HUDEP-2 (cell line): ENCODE measurements around the gene MSRB1.

Source experiments
- DNase-seq, 76 experiments: peaks; one replicate each; lab custom pipeline; 2025; ENCODE audit not compliant: unreplicated experiment in 76 of 76; lab: John Stamatoyannopoulos, UW

The MSRB1 gene

GRCh38 chr16:1942810-1943726 is at the start of gene MSRB1:
Gene MSRB1 (minus strand): TSS chr16:1943199. CDS start chr16:1943156, 43 bp downstream.
- peak in 75 of 76 experiments; percentile 35 to 99 (median 97) for DNase-seq

GRCh38 chr16:1991948-1992703 is 49.1 kb upstream of the MSRB1 start:
- DNase-seq = peak in 75 of 76 experiments; percentile 42 to 100 (median 98)

- DNase-seq = no peak
Measured at GRCh38 chr16:1991588-1991947, 48.6 kb upstream of the MSRB1 start.

GRCh38 chr16:1991135-1991551 is 48.1 kb upstream of the MSRB1 start:
- no peak for DNase-seq

GRCh38 chr16:1990351-1991134 is 47.5 kb upstream of the MSRB1 start:
- no peak for DNase-seq

GRCh38 chr16:1990101-1990350 is 47.0 kb upstream of the MSRB1 start:
- no peak for DNase-seq

GRCh38 chr16:1989209-1990100 is 46.5 kb upstream of the MSRB1 start, which contains the start of gene SYNGR3:
Gene SYNGR3 (plus strand): TSS chr16:1989970. CDS start chr16:1990103, 133 bp downstream.
- peak in 1 of 76 experiments; percentile 33 for DNase-seq

- no peak for DNase-seq
Measured at GRCh38 chr16:1987198-1987597, 44.2 kb upstream of the MSRB1 start.

- DNase-seq = no peak
Measured at GRCh38 chr16:1985466-1986150, 42.6 kb upstream of the MSRB1 start.

- peak in 6 of 76 experiments; percentile 21 to 55 (median 51) for DNase-seq
Measured at GRCh38 chr16:1984347-1985225, 41.6 kb upstream of the MSRB1 start.

- DNase-seq = peak in 71 of 76 experiments; percentile 32 to 91 (median 75)
Measured at GRCh38 chr16:1983544-1984346, 40.7 kb upstream of the MSRB1 start, which contains the start of gene GFER. Gene GFER (plus strand): TSS chr16:1984193. CDS start chr16:1984219, 26 bp downstream.

- DNase-seq = no peak
Measured at GRCh38 chr16:1982991-1983543, 40.1 kb upstream of the MSRB1 start.

GRCh38 chr16:1982013-1982433 is 39.0 kb upstream of the MSRB1 start:
- DNase-seq = no peak

- no peak for DNase-seq
Measured at GRCh38 chr16:1981398-1981836, 38.4 kb upstream of the MSRB1 start, which contains the start of gene NOXO1. Gene NOXO1 (minus strand): TSS chr16:1981469. CDS start chr16:1981179, 290 bp downstream.

GRCh38 chr16:1980770-1981087 is 37.7 kb upstream of the MSRB1 start:
- DNase-seq = no peak

- no peak for DNase-seq
Measured at GRCh38 chr16:1980030-1980769, 37.2 kb upstream of the MSRB1 start.
